NCI-H2107 treated with DMSO at 0.1 percent for 48 hours (cell line): ENCODE data around the gene DOK1.

ENCODE experiments used
- DNase-seq: peaks from one replicate; lab custom pipeline; 2025; ENCODE audit not compliant: unreplicated experiment; lab: John Stamatoyannopoulos, UW

DOK1 gene

GRCh38 chr2:74525717-74526648 lies 28.5 kb upstream of the DOK1 start, which contains the start of gene DQX1:
Gene DQX1, minus strand, starts transcription at chr2:74526231. Its CDS starts 502 bp downstream, at chr2:74525729.
- no peak for DNase-seq

- DNase-seq: no peak
These were observed 27.8 kb upstream of the DOK1 start for GRCh38 chr2:74526649-74527230.

GRCh38 chr2:74527741-74528140 lies 26.8 kb upstream of the DOK1 start:
- no peak for DNase-seq

GRCh38 chr2:74528600-74529356 lies 25.7 kb upstream of the DOK1 start:
- no peak for DNase-seq

- DNase-seq: peak; percentile 86
These were observed 24.9 kb upstream of the DOK1 start, which contains the start of the genes AUP1 and HTRA2 for GRCh38 chr2:74529357-74530238. Gene AUP1, minus strand, starts transcription at chr2:74529706. Its CDS starts 77 bp downstream, at chr2:74529629. Gene HTRA2, plus strand, starts transcription at chr2:74529933. Its CDS starts 74 bp downstream, at chr2:74530007.

- DNase-seq: no peak
These were observed 24.0 kb upstream of the DOK1 start for GRCh38 chr2:74530239-74531187.

- DNase-seq: no peak
These were observed 22.9 kb upstream of the DOK1 start for GRCh38 chr2:74531666-74532065.

GRCh38 chr2:74532222-74532621 lies 22.3 kb upstream of the DOK1 start:
- DNase-seq: peak; percentile 29

- no peak for DNase-seq
These were observed 21.1 kb upstream of the DOK1 start for GRCh38 chr2:74533464-74533863.

GRCh38 chr2:74534411-74534810 lies 20.1 kb upstream of the DOK1 start:
- DNase-seq: no peak

- no peak for DNase-seq
These were observed 19.0 kb upstream of the DOK1 start for GRCh38 chr2:74535440-74535965.

- no peak for DNase-seq
These were observed 18.2 kb upstream of the DOK1 start for GRCh38 chr2:74536166-74536950.

- DNase-seq: no peak
These were observed 17.4 kb upstream of the DOK1 start for GRCh38 chr2:74537140-74537539.

GRCh38 chr2:74538881-74539339 lies 15.6 kb upstream of the DOK1 start:
- DNase-seq: no peak

GRCh38 chr2:74540291-74540690 lies 14.2 kb upstream of the DOK1 start:
- no peak for DNase-seq

- no peak for DNase-seq
These were observed 11.5 kb upstream of the DOK1 start for GRCh38 chr2:74542978-74543377.

GRCh38 chr2:74544634-74545033 lies 9.9 kb upstream of the DOK1 start:
- peak; percentile 1 for DNase-seq

GRCh38 chr2:74546004-74546403 lies 8.5 kb upstream of the DOK1 start:
- DNase-seq: no peak
